Measurements from ENCODE around the gene PFKFB3.

GRCh38 chr10:6216916-6217315 is 14.2 kb downstream of the PFKFB3 start:
- no peak for TF ChIP-seq GATA3 (IDR thresholded peaks at IDR 0.05; ENCODE audit: low read depth, low read length)
- no peak for TF ChIP-seq GATA2 (IDR thresholded peaks at IDR 0.05; ENCODE audit: low read depth, low read length)
